ENCODE data around the gene OXA1L. TPM values are rescaled to one million over a fixed set of nuclear protein-coding genes. Genes with fewer than 3 reads are reported as not detected.
"Not testable (repeated sequence)": the region's sequence is repeated elsewhere in the genome, so short reads cannot be mapped to it uniquely, and the experiment has no call there.

Gene OXA1L
- total RNA-seq, 1 experiment from 2014 or later, result 71.3 TPM

DNA sequence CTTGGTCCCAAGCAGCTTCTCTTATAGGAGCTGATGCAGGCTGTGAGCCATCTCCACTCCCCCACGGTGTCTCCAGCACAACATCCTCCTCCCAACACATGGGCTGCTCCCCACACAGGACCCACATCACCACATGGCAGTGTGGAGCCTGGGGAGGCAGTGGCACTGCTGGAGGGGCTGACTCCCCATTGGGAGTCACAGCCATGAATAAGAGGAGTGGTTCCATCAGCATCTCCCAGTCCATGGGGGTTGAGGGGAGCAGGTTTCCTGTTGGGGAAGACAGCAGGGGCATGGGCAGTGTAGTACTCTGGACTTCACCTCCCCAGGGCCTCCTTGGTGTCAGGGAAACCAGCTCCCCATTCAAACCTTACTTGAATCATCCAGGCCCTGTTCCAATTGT lies 40.5 kb upstream of the OXA1L start:
- Histone ChIP-seq H3K9me3 (ENCODE audit: control insufficient read depth, insufficient read depth, low read depth, low read length) (no peaks in the 10 kb centered on the region), H3K4me3 (ENCODE audit: low read depth in 2 of 2, low read length in 2 of 2) (no peak overlapping the region), H3K36me3 (ENCODE audit: control insufficient read depth, insufficient read depth, low read length) (no peaks in the 10 kb centered on the region), H3K4me1 (ENCODE audit: control insufficient read depth, insufficient read depth, low read length) (no peaks in the 10 kb centered on the region), H3K27me3 (ENCODE audit: control insufficient read depth, insufficient read depth, low read length) (no peaks in the 10 kb centered on the region), H3K27ac (ENCODE audit: low read length) (no peak overlapping the region)
- CTCF ChIA-PET, result no interaction called here
- BruUV-seq (replicated peaks), result no TSS peak
- no peak for DNase-seq (ENCODE audit: low read depth, low spot score)
- TF ChIP-seq, protein P1, sequence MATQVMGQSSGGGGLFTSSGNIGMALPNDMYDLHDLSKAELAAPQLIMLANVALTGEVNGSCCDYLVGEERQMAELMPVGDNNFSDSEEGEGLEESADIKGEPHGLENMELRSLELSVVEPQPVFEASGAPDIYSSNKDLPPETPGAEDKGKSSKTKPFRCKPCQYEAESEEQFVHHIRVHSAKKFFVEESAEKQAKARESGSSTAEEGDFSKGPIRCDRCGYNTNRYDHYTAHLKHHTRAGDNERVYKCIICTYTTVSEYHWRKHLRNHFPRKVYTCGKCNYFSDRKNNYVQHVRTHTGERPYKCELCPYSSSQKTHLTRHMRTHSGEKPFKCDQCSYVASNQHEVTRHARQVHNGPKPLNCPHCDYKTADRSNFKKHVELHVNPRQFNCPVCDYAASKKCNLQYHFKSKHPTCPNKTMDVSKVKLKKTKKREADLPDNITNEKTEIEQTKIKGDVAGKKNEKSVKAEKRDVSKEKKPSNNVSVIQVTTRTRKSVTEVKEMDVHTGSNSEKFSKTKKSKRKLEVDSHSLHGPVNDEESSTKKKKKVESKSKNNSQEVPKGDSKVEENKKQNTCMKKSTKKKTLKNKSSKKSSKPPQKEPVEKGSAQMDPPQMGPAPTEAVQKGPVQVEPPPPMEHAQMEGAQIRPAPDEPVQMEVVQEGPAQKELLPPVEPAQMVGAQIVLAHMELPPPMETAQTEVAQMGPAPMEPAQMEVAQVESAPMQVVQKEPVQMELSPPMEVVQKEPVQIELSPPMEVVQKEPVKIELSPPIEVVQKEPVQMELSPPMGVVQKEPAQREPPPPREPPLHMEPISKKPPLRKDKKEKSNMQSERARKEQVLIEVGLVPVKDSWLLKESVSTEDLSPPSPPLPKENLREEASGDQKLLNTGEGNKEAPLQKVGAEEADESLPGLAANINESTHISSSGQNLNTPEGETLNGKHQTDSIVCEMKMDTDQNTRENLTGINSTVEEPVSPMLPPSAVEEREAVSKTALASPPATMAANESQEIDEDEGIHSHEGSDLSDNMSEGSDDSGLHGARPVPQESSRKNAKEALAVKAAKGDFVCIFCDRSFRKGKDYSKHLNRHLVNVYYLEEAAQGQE (IDR thresholded peaks at IDR 0.05; ENCODE audit: insufficient read depth in 1 of 2, low read depth in 2 of 2, low read length in 1 of 2), result no peak
- TF ChIP-seq, protein P2, sequence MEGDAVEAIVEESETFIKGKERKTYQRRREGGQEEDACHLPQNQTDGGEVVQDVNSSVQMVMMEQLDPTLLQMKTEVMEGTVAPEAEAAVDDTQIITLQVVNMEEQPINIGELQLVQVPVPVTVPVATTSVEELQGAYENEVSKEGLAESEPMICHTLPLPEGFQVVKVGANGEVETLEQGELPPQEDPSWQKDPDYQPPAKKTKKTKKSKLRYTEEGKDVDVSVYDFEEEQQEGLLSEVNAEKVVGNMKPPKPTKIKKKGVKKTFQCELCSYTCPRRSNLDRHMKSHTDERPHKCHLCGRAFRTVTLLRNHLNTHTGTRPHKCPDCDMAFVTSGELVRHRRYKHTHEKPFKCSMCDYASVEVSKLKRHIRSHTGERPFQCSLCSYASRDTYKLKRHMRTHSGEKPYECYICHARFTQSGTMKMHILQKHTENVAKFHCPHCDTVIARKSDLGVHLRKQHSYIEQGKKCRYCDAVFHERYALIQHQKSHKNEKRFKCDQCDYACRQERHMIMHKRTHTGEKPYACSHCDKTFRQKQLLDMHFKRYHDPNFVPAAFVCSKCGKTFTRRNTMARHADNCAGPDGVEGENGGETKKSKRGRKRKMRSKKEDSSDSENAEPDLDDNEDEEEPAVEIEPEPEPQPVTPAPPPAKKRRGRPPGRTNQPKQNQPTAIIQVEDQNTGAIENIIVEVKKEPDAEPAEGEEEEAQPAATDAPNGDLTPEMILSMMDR (IDR thresholded peaks at IDR 0.05), result no peak
- no peak for TF ChIP-seq SIN3A (IDR thresholded peaks at IDR 0.05; ENCODE audit: borderline replicate concordance, insufficient read depth, low read depth, low read length)
- no peak for TF ChIP-seq POLR2AphosphoS5 (IDR thresholded peaks at IDR 0.05; ENCODE audit: low read depth, low read length)
- TF ChIP-seq TCF7L2 (IDR thresholded peaks at IDR 0.05; ENCODE audit: low read depth, low read length), result no peak
- intact Hi-C loops (cut with micrococcal nuclease; ENCODE audit: unreplicated experiment), result no loop called here
- ATAC-seq, result no peak
- in situ Hi-C loops (cut with HindIII; ENCODE audit: low pct_unique_long_range_greater_than_20kb, low sequenced_read_pairs), result no loop called here
- POLR2A ChIA-PET, result interaction anchor here (0.6 kb wide), 1 partner anchor 408 kb away, joined by 3 read pairs; no protein-coding TSS in a partner anchor

DNA sequence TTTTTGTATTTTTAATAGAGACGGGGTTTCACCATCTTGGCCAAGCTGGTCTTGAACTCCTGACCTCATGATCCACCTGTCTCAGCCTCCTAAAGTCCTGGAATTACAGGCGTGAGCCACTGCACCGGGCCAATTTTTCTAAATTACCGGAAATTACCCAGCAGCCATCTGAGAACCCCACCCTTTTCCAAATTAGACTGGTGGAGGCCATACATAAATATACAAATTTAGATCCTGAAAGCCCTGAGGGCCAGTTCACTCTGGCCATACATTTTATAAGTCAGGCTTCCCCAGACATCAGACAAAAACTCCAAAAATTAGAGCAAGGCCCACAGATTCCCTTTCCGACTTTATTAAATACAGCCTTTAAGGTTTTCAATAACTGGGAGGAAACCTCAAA lies 34.4 kb upstream of the OXA1L start:
- H3K27me3 ChIP-seq (ENCODE audit: control insufficient read depth, insufficient read depth, low read length); CTCF ChIA-PET; in situ Hi-C loops (cut with HindIII; ENCODE audit: low pct_unique_long_range_greater_than_20kb, low sequenced_read_pairs); BruUV-seq (replicated peaks); H3K9me3 ChIP-seq (ENCODE audit: control insufficient read depth, insufficient read depth, low read depth, low read length); intact Hi-C loops (cut with micrococcal nuclease; ENCODE audit: unreplicated experiment); DNase-seq (ENCODE audit: low read depth, low spot score); H3K27ac ChIP-seq (ENCODE audit: low read length); H3K4me3 ChIP-seq (ENCODE audit: low read depth in 2 of 2, low read length in 2 of 2); ATAC-seq; H3K4me1 ChIP-seq (ENCODE audit: control insufficient read depth, insufficient read depth, low read length); POLR2A ChIA-PET; H3K36me3 ChIP-seq (ENCODE audit: control insufficient read depth, insufficient read depth, low read length): not testable (repeated sequence)

DNA sequence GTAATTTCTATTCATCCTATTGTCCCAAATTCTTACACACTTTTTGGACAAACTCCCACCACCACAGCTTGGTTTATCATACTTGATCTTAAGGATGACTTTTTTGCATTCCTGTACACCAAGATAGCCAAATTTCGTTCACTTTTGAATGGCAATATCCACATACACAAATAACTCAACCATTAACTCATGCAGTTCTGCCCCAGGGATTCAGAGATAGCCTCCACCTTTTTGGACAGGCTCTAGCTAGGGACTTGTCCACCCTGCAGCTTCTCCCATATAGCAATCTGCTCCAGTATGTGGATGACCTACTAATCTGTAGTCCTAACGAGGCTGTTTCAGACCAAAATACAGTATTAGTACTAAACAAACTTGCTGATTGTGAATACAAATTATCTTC lies 32.7 kb upstream of the OXA1L start:
- no peaks in the 10 kb centered on the region for H3K9me3 ChIP-seq (ENCODE audit: control insufficient read depth, insufficient read depth, low read depth, low read length)
- POLR2A ChIA-PET, result no interaction called here
- BruUV-seq (replicated peaks), result no TSS peak
- CTCF ChIA-PET, result no interaction called here
- TF ChIP-seq, protein P1 (IDR thresholded peaks at IDR 0.05; ENCODE audit: insufficient read depth in 1 of 2, low read depth in 2 of 2, low read length in 1 of 2), result no peak
- no peak for TF ChIP-seq TCF7L2 (IDR thresholded peaks at IDR 0.05; ENCODE audit: low read depth, low read length)
- no peak for TF ChIP-seq POLR2AphosphoS5 (IDR thresholded peaks at IDR 0.05; ENCODE audit: low read depth, low read length)
- TF ChIP-seq, protein P2 (IDR thresholded peaks at IDR 0.05), result no peak
- TF ChIP-seq SIN3A (IDR thresholded peaks at IDR 0.05; ENCODE audit: borderline replicate concordance, insufficient read depth, low read depth, low read length), result no peak
- ATAC-seq (no peak), DNase-seq (ENCODE audit: low read depth, low spot score) (no peak)
- H3K36me3 ChIP-seq (ENCODE audit: control insufficient read depth, insufficient read depth, low read length), result no peaks in the 10 kb centered on the region
- in situ Hi-C loops (cut with HindIII; ENCODE audit: low pct_unique_long_range_greater_than_20kb, low sequenced_read_pairs), result no loop called here
- H3K27me3 ChIP-seq (ENCODE audit: control insufficient read depth, insufficient read depth, low read length), result no peaks in the 10 kb centered on the region
- H3K4me3 ChIP-seq (ENCODE audit: low read depth in 2 of 2, low read length in 2 of 2), result no peak overlapping the region
- H3K4me1 ChIP-seq (ENCODE audit: control insufficient read depth, insufficient read depth, low read length), result no peaks in the 10 kb centered on the region
- intact Hi-C loops (cut with micrococcal nuclease; ENCODE audit: unreplicated experiment), result no loop called here
- no peak overlapping the region for H3K27ac ChIP-seq (ENCODE audit: low read length)

Data from Panc1 (cell line).